Subcutaneous adipose tissue (tissue), 4 donors: ENCODE measurements around the gene NTRK1. TPM values are rescaled to one million over a fixed set of nuclear protein-coding genes. Genes with fewer than 3 reads are reported as not detected.

Source experiments
- CTCF ChIP-seq: fragments of 450-650 bp; IDR thresholded peaks from one replicate; pipeline ENCODE4 v1.5.1; 2016; ENCODE audit warnings: low read depth, mild to moderate bottlenecking, control low read depth, antibody characterized with exemption, moderate library complexity
- total RNA-seq, 4 donors: library from RNA; depleted of rRNA; stranded (reverse); fragments of >200 nt; gene quantifications; one replicate each; pipeline ENCODE4 v1.1.0, GENCODE V29; 2016

NTRK1 gene
- total RNA-seq, 4 donors from 2014 or later, result 0.49 to 0.85 TPM; not detected in 2

GRCh38 chr1:156881663-156882062, 21.0 kb downstream of the NTRK1 start:
- no peak for TF ChIP-seq CTCF

GRCh38 chr1:156882543-156882942, 21.9 kb downstream of the NTRK1 start:
- TF ChIP-seq CTCF, result no peak

GRCh38 chr1:156883919-156884318, 23.3 kb downstream of the NTRK1 start:
- no peak for TF ChIP-seq CTCF

- no peak for TF ChIP-seq CTCF
These were observed 24.0 kb downstream of the NTRK1 start for GRCh38 chr1:156884560-156885184.

GRCh38 chr1:156885314-156885713, 24.6 kb downstream of the NTRK1 start:
- no peak for TF ChIP-seq CTCF

GRCh38 chr1:156885880-156886355, 25.3 kb downstream of the NTRK1 start:
- no peak for TF ChIP-seq CTCF

- no peak for TF ChIP-seq CTCF
These were observed 26.1 kb downstream of the NTRK1 start for GRCh38 chr1:156886583-156887281.
